ENCODE results near the gene FASTKD3. TPM values are rescaled to one million over a fixed set of nuclear protein-coding genes. Genes with fewer than 3 reads are reported as not detected.
A peak's percentile ranks its signal among the peaks of the same experiment; 100 is the strongest.

Gene FASTKD3
- total RNA-seq, 1 donor from 2014 or later = 14.7 TPM

DNA sequence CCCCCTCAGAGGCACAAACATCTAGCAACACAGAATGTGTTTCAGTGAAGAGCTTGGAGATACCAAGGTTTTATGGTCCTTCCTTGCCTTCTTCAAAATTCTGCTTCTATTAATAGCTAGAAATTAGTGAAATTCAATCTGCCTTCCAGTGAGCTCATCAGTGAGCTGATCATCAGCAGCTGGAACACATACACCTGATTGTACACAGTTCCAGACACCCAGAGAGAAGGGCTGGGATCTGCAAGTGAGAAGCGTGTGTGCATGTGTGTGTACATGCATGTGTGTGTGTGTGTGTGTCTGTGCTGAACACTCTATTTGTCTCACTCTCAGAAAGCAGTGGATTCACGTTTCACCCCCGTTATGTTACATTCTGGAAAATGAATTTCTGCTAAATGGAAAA lies 46.4 kb downstream of the FASTKD3 start:
- Histone ChIP-seq H3K27ac (no peak overlapping the region), H3K4me3 (no peak overlapping the region), H3K9me3 (no peaks in the 10 kb centered on the region), H3K36me3 (no peaks in the 10 kb centered on the region), H3K4me1 (no peaks in the 10 kb centered on the region), H3K27me3 (no peaks in the 10 kb centered on the region)
- no peak for TF ChIP-seq POLR2A (IDR thresholded peaks at IDR 0.05)
- TF ChIP-seq POLR2AphosphoS5 (IDR thresholded peaks at IDR 0.05; ENCODE audit: insufficient read depth in 1 of 2, low read depth in 1 of 2) = no peak
- intact Hi-C loops (cut with DNase I) = no loop called here
- DNase-seq (ENCODE audit: extremely low spot score in 2 of 2) = no peak

DNA sequence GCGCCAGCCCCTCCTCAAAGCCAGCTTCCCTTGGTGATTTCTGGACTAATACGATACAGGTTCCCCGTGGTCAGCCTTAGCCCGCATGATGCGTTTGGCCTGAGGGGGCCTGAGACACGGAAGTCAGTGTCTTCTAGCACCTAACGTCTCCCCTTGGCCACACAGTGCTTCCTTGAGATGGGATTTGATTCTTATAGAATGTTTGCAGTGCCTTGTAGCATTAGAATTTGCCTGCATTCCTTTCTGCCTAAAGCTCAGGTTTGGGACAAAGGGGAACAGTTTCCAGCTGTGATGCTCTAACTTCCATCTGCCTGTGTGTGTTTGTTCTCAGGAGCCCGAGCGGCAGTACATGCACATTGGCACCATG lies 52.3 kb downstream of the FASTKD3 start:
- Histone ChIP-seq H3K4me3 (no peak overlapping the region), H3K27ac (no peak overlapping the region), H3K27me3 (no peaks in the 10 kb centered on the region), H3K9me3 (no peaks in the 10 kb centered on the region), H3K36me3 (no peaks in the 10 kb centered on the region), H3K4me1 (no peaks in the 10 kb centered on the region)
- TF ChIP-seq, protein P1, sequence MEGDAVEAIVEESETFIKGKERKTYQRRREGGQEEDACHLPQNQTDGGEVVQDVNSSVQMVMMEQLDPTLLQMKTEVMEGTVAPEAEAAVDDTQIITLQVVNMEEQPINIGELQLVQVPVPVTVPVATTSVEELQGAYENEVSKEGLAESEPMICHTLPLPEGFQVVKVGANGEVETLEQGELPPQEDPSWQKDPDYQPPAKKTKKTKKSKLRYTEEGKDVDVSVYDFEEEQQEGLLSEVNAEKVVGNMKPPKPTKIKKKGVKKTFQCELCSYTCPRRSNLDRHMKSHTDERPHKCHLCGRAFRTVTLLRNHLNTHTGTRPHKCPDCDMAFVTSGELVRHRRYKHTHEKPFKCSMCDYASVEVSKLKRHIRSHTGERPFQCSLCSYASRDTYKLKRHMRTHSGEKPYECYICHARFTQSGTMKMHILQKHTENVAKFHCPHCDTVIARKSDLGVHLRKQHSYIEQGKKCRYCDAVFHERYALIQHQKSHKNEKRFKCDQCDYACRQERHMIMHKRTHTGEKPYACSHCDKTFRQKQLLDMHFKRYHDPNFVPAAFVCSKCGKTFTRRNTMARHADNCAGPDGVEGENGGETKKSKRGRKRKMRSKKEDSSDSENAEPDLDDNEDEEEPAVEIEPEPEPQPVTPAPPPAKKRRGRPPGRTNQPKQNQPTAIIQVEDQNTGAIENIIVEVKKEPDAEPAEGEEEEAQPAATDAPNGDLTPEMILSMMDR (IDR thresholded peaks at IDR 0.05) = no peak
- no peak for TF ChIP-seq POLR2AphosphoS5 (IDR thresholded peaks at IDR 0.05; ENCODE audit: insufficient read depth in 1 of 2, low read depth in 1 of 2)
- DNase-seq (ENCODE audit: extremely low spot score in 2 of 2) = no peak
- intact Hi-C loops (cut with DNase I) = no loop called here

DNA sequence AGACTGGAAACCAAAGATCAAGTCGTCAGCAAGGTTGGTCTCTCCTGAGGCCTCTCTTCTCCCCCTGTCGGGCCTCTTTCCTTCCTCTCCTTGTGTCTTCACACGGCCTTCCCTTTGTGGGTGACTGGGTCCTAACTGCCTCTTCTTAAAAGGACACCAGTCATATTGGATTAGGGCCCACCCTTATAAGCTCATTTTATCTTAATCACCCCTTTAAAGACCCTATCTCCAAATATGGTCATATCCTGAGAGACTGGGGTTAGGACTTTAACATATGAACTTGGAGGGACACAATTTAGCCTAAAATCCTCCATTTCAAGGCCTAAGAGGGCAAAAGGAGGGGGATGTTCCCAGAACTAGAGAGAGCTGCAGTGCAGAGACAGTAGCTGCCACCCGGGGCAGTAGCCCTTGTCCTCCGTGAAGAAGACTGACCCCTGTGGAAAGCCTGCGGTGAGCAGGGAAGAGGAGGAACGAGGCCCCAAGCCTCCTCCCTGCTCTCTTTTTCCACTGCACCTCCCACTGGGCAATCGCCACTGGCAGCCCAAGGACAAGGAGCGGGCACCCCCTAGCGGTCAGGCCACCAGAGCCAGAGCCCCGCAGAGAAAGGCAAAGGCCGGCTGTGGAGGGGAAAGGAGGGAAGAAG lies 52.8 kb downstream of the FASTKD3 start:
- DNase-seq (ENCODE audit: extremely low spot score in 2 of 2) = no peak
- intact Hi-C loops (cut with DNase I) = no loop called here
- H3K27ac ChIP-seq = no peak overlapping the region
- no peaks in the 10 kb centered on the region for H3K9me3 ChIP-seq
- TF ChIP-seq POLR2AphosphoS5 (IDR thresholded peaks at IDR 0.05; ENCODE audit: insufficient read depth in 1 of 2, low read depth in 1 of 2) (peak in 1 of 2 donors; percentile 22), POLR2A (IDR thresholded peaks at IDR 0.05) (no peak)
- TF ChIP-seq, protein P1 (IDR thresholded peaks at IDR 0.05) = peak; percentile 38 to 75 (median 68)
- no peak overlapping the region for H3K4me3 ChIP-seq
- no peaks in the 10 kb centered on the region for H3K36me3 ChIP-seq
- no peaks in the 10 kb centered on the region for H3K4me1 ChIP-seq
- H3K27me3 ChIP-seq = no peaks in the 10 kb centered on the region

DNA sequence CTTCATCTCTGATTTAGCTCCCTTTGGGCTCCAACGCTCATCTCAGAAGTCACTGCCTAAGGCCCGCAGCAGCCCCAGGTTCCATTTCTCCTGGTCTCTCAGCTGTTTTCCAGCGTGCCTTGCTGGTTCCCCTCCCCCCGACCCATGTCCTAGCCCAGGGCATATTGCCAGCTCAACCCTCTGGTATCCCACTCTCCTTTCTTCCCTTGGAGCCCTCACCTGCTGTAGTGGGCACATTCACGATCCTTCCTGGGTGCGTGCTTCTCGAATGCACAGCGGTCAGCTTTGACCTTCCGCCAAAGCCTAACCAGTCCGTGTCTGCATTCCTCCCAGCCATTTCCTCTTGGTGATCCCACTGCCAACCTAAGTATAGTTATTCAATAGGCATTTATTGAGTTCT lies 54.0 kb downstream of the FASTKD3 start:
- Histone ChIP-seq H3K27me3 (no peaks in the 10 kb centered on the region), H3K27ac (no peak overlapping the region), H3K36me3 (no peaks in the 10 kb centered on the region), H3K4me1 (no peaks in the 10 kb centered on the region), H3K9me3 (no peaks in the 10 kb centered on the region), H3K4me3 (no peak overlapping the region)
- intact Hi-C loops (cut with DNase I) = no loop called here
- DNase-seq (ENCODE audit: extremely low spot score in 2 of 2) = no peak
- TF ChIP-seq POLR2A (IDR thresholded peaks at IDR 0.05) = no peak
- TF ChIP-seq POLR2AphosphoS5 (IDR thresholded peaks at IDR 0.05; ENCODE audit: insufficient read depth in 1 of 2, low read depth in 1 of 2) = no peak
- TF ChIP-seq, protein P1 (IDR thresholded peaks at IDR 0.05) = no peak

DNA sequence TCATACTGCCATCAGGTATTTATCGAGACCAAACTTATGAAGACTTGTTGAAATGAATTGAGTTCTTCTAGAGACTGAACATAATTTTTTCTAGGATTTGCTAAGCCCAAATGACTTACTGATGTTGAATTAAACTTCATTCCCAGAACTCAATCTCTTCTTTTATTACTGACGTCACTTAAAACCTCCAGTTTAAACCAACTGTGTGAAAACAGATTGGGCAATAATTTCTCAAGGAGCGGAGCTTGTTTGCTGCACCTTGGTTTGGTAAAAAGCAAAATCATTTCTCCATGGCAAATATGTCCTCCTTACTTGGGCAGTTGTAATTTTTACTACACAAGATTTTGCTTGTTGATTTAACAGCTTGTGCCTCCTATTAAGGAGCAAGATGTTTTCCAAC lies 55.3 kb downstream of the FASTKD3 start:
- no peak for DNase-seq (ENCODE audit: extremely low spot score in 2 of 2)
- Histone ChIP-seq H3K9me3 (no peaks in the 10 kb centered on the region), H3K27ac (peak overlapping the region; percentile 14), H3K4me3 (no peak overlapping the region), H3K36me3 (no peaks in the 10 kb centered on the region), H3K27me3 (no peaks in the 10 kb centered on the region), H3K4me1 (no peaks in the 10 kb centered on the region)
- intact Hi-C loops (cut with DNase I) = no loop called here
- TF ChIP-seq, protein P1 (IDR thresholded peaks at IDR 0.05) = no peak
- TF ChIP-seq POLR2AphosphoS5 (IDR thresholded peaks at IDR 0.05; ENCODE audit: insufficient read depth in 1 of 2, low read depth in 1 of 2) (no peak), POLR2A (IDR thresholded peaks at IDR 0.05) (no peak)
